GM18499 (cell line): ENCODE data around the gene ICE1.
"Not testable (repeated sequence)": the region's sequence is repeated elsewhere in the genome, so short reads cannot be mapped to it uniquely, and the experiment has no call there.

Source experiments
- ATAC-seq: cut with Tn5 transposase; IDR thresholded peaks from one replicate; pipeline ENCODE4 v1.9.1; 2021; ENCODE audit warnings: moderate number of reproducible peaks; ENCODE audit not compliant: insufficient read depth, unreplicated experiment

Gene ICE1, protein sequence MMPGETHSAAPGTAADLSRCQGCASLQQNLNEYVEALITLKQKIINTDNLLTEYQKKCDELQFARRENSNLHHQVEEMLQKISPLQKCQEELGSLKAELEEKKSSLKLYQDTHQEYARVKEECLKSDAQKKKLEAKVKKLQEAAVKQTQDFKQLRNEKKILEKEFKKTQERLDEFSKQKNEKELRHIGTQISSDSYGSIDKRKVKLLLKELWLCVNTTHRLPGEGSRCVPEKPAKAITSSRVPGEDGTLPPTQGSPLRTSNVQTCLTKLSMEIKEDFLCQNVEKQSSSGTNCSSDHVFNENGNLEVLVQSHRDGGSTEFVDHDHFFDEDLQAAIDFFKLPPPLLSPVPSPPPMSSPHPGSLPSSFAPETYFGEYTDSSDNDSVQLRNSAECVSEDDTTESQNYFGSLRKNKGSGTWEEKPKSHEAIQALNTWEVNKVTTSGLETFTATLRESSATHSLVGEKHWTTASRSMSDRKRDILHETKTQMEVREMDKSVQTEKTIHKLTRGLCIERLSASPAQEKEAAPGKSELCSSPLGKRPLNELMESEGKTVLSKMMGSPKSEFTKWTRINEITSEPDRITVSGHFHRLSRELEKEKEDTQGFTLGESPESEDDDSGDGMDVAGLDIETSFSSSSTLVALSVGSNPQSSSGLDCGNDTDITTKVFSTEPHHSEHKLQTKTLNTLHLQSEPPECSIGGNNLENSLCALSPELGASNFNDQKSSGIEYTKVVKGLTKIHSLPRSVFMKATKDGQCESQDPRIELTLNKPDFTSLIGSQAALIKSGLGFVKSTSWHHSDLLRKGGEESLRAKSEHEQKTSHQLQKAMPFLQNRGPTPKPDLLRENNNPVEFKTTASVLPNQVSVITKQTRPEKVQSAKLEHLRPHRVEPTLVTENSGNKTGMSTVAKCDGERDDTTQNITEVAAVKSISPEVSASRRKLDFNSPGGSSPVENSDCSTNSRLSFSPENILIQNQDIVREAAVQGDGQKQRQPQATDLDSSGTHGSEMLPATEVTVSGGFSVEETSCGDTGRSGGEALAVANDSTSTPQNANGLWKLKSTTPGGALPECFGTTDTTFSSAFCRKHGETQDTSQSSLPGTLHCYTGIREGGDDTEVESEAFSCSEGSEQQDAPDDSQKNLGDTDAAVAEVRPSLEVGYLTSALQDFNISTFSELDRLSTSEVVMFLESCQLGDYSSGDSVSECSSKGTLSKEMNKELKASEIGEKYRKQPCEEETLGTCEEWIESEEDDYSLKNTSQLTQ (N-terminal part only)

DNA sequence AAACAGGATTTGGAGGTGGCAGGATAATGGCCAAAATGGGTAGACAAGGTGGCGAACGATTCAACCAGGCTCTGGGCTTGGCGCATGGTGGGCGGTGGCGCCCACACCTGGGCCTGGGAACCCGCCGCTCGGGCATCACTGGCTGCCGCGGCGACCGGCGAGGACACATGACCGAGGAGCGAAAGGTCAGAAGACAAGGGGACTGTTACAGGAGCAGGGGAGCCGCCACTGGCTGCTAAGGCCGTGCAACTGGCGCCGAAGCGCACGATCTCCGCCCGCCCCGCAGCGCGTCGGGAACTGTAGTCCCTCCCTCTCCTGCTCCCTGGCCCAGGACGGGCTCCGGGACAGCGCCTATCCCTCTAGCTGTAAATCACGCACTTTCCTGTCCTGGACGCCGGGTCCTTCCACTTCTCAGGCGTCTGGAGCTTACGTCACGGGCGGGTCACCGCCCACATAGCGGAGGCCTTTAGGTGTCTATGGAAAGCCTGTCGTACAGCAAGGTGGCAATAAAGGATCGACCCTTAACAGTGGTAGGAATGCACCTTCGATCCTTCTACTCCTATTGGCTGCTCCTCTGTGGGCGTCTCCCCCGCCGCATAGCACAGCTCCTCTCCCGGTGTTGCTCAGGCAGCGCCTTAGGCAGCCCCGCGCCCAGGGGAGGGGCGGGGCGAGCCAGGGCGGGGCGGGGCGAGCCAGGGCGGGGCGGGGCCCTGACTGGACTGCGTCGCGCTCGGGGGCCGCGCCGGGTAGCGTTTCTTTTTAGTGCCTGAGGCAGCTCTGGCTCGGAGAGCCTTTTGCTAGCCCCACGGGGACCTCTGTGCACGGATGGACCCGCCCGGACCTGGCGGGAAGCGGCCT lies at the start of gene ICE1:
ICE1 (plus strand) TSS at position 717 of the 858 bp plus-strand sequence. CDS start 239 bp downstream, outside the sequence.
- ATAC-seq: peak; percentile 83

DNA sequence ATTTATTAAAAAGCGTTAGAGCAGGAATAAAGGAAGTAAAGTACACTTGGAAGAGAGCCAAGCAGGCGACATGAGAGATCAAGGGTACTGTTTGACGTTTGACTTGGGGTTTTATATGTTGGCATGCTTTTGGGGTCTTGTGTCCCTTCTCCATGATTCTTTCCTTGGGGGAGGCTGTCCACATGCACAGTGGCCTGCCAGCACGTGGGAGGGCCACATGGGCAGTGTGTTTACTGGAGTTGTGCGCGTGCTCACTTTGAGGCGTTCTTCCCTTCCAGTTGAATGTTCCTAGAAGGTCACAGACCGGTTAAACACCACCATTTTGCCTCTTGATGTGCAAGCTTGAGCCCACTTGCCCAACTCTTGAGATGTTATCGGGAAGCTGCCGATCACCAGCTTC lies 49.5 kb upstream of the ICE1 start:
- no peak for ATAC-seq

DNA sequence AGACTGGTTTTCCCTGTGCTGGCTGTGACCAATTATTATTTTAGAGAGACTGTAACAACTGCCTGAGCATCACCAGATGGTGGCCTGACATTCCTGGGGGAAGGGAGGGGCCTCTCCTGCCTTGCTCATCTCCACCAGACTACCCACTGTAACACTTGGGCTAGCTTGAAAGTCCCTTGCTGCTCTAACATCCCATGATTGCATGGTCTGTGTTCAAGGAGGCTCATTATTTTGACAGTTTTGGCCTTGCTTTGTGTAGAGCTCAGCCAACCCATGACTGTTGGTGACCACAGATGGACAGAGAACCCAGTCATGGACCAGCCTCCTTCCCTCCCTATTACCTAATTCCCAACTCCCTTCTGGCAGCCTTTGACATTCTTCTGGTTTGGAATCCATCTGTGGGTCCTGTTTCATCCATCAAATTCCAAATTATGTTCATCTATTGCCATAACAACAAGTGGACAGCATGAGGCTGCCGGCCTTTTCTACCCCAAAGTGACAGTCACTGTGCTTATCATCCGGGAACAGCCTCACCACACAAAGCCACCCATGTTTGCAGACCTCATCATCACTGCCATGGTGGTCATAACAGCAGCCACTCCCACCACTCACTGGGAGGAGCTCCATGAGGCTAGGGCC lies 49.0 kb upstream of the ICE1 start:
- ATAC-seq: no peak

DNA sequence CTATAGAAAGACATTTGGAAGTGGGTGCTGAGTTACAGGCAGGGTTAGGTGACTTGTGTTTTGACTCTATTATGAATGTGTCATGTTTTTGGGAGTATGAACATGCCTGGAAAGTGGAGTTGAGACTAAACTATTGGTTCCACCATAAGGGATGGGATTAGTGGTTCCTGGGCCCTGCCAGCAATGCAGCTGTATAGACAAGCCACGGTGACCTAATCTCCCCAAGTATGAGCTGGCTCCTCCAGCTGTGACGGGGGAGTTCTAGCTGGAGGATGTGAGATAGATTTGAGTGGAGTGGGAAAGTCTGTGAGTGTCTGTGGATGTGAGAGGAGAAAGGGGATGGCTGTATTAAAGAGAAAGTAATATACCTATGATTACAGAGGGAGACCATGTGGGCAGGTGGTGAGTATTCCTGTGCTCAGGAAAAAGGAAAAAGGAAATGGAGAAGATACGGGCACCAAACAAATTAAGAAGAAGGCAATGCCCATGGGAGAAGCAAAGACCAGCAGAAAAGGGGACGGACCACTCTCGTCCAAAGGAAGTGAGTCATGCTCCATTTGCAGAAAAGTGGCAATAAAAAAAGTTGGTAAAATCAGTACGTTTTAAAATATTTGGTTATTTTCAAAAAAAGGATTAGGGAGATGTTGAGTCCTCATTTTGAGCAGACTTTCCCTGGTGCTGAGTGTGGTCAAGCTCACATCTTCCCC lies 48.3 kb upstream of the ICE1 start:
- ATAC-seq: no peak

DNA sequence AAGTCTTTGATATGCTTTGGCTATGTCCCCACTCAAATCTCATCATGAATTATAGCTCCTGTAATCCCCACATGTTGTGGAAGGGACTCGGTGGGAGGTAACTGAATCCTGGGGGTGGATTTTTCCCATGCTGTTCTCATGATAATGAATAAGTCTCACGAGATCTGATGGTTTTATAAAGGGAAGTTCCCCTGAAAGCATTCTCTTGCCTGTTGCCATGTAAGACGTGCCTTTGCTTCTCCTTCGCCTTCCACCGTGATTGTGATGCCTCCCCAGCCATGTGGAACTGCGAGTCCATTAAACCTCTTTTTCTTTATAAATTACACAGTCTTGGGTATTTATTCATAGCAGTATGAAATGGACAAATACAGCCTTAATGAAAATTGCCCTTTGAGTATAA lies 44.7 kb upstream of the ICE1 start:
- no peak for ATAC-seq

DNA sequence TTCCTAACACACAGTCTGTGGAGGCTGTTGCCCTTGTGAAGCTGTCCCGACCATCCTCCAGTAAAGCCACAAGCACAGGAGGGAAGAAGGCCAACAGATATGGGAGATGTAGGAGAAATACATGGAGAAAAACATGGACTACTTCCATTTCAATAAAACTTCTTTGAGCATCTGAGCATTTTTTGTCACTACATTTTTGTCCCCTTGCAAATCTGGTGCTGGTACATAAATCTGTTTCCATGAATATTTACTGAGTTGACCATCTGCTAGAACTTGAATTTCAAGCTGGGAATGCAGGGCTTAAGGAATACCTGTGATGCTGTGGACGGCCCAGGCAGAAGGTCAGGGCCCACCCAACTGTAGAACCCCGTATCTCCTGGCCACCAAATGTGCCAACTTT lies 43.9 kb upstream of the ICE1 start:
- no peak for ATAC-seq

DNA sequence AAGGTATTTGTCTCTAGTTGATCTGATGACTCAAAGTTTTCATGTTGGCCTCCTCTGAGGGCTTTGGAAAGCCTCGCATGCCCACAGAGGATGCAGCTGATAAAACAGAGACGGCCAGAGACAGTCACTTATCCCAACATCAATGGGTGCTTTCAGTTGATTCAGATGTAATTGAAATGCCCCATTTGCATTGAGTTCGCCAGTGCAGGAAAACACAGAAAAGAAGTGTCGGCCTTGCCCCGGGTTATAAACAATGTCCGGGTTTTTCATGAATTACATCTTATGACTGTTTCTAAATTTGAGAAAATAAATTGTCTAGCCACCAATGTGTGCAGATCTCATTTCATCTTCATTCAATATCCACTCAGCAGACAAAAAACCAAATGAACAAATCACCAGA lies 42.2 kb upstream of the ICE1 start:
- ATAC-seq: no peak

DNA sequence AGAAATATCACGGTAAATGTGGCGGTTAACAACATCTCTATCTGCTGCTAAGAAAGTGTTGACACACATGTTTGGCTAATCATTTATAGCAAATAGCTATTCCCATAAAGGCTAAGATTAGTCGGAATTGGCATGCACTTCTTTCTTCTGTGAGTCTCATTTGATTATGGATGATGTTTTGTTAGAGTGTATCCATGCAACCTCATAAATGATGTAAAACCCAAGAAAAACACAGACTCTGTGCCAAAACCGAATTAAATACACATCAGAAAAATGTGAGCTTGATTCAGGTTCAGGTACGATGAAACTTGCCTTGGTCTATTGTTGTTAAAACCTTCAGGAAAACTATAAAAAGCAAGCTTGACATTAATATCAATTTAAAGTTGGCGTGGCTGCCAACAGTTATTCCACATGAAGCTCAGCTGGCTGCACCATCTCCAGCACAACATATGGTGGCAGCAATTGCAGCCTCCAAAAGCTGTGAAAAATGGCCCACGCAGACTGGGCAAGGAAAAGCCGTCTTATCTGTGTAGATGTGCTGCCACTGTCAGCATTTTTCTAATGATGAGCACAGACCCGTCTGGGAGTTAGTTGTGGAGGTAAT lies 41.1 kb upstream of the ICE1 start:
- ATAC-seq: no peak

DNA sequence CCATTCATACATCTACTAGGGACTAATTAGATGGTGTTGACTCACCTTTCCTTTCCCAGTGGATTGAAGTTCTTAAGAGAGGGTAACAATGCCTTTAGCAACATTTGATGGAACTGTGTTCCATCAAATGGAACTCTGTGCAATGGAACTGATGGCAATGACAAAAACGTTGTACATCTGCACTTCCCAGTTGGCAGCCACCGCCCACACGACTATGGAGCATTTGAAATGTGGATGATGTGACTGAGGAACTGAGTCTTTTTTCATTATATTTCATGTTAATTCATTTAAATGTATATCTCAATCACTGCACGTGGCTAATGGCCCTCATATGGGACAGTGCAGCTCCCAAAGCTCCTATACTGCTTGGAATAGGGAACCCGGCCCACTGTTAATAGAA lies 39.0 kb upstream of the ICE1 start:
- no peak for ATAC-seq

DNA sequence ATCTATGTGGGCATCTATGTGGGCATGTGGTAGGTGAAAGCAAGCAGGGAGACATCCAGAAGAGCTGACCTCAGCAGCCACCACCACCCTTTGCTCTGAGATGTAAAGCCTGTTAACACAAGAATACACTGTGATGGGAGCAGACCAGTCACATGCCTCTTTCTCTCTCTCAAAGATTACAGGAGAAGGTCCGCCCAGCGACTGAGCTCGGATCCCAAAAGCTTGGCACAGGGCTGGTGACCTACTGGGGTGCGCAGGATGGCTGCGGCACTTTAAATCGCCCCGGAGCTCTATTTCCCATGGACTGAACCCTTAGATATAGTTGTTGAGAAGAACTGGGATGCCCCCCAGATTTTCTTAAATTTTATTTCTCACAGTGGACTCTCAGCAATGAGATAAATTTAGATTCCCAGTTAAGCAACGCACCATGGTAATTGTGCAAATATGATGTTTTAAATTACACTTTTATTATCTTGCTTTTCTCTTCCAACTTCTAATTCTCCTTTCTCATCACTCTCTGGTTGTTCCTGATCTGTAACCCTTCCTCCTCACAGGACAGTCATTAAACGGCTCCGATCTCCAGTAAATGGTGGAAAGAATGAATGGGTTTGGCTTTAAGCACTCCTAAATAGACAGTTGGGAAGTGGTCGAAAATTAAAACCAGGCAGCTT lies 37.7 kb upstream of the ICE1 start:
- no peak for ATAC-seq

DNA sequence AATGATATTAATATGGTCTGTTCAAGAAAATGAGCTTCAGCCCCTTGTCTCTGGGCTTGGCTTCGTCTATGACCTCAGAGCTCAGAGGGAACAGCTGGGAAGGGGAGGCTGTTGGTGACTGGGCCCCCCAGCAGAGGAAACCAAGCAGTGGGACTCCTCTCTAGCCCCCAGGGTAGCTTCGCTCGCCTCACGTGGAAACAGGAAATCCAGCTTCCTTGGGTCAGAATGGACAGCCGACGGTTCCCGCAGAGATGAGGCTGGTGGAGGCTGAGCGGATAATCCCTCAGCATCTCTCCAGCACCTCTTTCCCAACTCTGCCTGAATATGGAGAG lies 37.2 kb upstream of the ICE1 start:
- no peak for ATAC-seq

DNA sequence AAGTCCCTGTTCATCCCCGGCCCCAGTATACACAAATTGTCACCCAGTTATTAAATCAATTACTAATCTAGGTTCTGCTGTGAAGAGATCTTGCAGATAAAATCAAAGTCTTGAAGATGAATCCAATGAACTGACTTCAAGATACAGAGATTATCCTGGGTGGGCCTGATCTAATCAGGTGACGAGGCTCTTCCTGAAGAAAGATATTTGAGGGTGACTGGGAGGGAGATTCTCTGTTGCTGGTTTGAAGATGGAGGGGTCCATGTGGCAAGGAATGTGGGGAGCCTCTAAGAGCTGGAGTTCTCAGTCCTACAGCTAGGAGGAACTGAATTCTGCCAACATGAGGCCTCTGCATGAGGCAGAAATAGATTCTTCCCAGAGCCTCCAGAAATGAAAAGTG lies 36.1 kb upstream of the ICE1 start:
- ATAC-seq: no peak

DNA sequence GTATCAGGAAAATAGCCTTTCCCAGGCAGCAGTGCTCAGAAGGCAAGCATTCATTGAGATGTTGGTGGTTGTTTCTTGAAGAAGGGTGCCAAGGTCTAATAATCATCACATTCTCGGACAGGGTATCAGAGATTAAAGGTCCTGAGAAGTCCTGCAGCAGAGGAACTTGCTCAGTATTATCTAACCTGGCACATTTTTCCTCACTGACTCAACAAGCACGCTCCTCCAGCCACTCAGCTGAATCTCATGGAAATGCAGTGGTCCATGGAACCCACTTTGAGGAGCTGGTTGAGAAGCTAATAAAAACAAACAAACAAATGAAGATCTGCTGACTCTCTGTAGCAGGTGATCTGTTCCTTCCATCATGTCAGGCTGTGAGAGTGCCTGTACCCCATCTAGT lies 35.3 kb upstream of the ICE1 start:
- ATAC-seq: no peak

DNA sequence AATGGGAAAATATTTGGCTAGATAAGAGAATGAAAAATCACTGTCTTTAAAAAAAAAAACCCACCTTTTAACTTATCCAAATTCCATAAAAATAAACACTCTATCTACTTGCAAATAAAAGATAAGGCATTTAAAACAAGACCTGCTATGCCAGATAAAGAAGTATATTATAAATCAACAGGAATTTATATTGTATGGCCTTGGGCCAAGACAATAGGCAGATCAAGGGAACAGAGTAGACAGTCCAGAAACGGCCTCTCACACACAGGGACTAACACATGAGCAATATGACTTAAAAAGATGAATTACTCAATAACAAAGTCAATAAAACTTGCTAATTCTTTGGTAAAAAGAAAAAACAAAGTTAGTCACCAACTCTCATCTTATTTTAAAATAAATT lies 34.7 kb upstream of the ICE1 start:
- no peak for ATAC-seq

DNA sequence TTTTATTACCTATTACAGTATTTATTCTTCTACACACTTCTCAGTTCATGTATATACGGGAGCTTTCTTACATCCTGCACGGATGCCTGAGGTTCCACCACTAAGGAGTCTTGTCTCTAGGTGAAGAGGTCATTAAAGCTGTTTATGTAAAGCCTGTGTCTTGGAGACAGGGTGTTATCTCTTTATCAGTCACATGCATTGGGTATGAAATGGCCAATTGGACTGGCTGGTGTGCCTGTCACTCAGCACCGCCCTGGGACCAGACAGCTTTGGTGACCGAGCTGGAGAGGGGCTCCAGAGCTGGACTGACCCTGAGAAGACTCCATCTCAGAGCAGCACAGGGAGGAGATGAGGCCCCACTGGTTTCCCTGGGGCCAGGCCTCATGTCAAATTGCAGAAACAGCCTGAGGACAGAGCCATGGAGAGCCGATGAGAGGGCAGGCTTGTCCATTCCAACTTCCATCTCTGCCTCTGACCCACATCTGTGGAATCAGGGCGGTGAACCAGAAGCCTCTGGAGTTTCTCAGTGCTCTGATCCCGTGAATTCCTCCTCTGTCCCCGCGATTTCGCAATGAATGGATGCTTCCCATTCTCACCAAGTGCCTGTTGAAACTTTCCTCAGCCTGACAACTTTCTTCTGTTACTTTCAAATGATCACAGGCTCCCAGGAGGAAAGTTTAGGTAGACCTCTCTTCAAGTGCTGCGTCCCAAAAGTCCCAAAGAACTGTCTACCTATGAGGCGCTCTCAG lies 32.2 kb upstream of the ICE1 start:
- ATAC-seq: not testable (repeated sequence)

DNA sequence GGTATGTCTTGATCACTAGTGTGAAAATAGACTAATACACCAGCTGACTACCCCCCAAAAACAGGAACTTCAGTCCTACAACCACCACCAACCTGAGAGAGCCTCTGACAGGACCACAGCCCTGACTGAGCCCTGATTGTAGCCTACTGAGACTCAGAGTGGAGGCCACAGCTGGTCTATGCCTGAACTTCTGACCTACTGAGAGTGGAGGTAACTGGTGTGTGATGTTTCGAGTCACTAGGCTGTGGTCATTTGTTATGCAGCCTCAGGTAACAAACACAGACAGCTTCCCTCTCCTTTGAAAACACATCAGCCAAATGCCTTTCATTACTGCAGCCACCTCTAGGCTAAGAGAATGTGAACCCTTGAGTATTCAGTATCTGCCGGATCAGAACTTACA lies 30.0 kb upstream of the ICE1 start:
- not testable (repeated sequence) for ATAC-seq

DNA sequence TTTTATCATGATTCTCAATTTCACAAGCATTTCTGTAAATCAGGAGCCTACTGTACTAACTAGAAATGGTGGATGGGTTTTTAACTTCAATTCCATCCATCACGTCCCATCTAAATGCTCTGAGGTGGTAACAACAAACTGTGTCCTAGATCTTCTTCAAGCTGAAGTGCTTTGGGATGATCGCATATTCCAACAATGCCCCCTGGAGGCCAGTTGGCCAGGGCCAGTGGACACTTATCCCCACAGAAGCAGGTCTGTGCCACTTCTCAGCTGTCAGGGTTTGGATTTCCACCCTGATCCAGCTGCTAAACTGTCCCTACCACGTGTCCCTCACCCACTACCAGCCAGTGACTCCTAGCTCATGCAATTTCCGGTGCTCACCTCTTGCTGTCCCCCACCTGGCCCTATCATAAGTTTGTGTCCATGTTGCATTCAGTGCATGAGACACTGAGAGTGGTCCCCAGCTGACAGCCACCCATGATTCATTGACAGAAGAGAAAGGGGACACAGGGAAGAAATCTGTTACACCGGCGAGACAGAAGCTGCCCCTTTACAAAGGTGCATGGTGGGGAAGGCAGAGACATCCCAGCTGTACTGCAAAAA lies 28.0 kb upstream of the ICE1 start:
- ATAC-seq: not testable (repeated sequence)
